ENCODE results near the gene PACS1.
"Not testable (repeated sequence)": the region's sequence is repeated elsewhere in the genome, so short reads cannot be mapped to it uniquely, and the experiment has no call there.

PACS1 gene

DNA sequence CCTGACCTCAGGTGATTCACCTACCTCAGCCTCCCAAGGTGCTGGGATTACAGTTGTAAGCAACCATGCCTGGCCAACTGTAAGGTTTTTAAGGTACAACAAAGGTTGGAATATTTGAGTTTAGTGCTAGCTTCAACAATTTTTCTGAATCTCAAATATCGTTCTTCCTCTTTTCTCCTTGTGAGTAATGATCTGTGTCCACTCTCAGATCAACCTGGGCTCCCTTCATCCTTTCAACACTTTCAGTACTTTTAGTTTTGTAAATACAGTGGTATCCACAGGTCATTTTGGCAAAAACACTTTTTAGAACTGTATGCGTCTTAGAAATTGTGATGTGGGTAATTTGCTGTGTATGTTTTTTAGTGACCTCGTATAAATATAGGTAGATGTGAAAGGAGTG is 7.9 kb downstream of the PACS1 start:
- DNase-seq = no peak

DNA sequence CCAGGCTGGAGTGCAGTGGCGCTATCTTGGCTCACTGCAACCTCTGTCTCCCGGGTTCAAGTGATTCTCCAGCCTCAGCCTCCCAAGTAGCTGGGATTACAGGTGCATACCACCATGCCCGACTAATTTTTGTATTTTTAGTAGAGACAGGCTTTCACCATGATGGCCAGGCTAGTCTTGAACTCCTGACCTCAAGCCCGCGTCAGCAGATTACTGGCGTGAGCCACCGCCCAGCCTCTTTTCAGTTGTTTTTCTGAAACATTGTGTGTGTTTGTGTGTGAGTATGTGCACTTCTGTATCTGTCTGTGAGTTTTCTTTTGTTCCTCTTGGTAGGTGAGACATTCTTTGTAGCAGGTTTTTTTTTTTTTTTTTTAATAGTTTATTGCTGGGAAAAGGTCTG is 8.9 kb downstream of the PACS1 start:
- DNase-seq = not testable (repeated sequence)

DNA sequence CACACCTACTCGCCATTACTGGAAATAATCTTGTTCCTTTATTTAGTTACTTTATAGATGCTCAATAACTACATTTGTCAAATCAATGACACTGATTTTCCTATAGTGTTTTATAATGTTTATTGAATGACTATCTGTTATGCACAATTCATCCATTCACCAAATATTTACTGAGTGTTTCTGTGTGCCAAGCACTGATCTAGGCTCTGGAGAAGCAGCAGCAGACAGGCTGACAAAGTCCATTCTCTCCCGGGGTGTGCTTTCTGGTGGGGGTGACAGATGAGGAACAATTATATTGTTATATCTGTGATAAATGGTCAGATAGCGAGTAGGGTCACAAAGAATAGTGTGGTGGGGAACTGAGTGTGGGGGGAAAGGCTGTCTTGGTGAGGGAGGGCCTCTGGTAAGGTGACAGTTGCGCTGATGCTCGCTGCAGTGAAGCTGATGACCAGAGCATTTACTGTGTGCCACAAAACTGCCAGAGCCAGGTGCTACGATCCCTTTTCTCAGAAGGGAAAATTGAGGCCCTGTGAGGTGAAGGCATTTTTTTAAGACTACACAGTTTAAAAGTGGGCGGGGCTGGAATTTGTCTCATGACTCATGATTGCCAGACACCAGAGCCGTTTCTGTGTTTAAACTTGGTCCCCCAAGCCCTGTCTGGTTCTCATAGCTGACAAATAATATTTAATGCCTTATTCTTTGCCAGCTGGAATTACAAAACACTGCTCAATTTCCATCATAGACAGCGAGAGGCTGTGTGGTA is 10.2 kb downstream of the PACS1 start:
- no peak for DNase-seq

DNA sequence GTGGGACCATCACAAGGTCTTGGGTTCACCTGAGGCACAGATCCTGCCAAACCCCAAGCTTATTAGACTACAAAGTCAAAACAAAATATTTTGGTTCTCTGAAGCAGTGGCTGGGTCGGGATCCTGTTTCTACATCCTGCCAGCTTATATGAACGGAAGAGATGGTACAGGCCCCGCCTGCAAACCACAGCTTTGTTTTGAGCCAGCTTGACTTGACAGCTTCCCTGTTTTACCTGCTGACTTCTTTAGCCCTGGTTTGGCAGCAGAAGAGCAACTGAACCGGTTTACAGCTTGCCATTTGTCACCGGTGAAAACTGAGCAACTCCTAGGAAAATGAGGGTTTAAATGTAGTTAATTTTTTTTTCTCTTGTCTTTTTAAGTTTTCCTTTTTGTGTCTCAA is 11.4 kb downstream of the PACS1 start:
- no peak for DNase-seq

DNA sequence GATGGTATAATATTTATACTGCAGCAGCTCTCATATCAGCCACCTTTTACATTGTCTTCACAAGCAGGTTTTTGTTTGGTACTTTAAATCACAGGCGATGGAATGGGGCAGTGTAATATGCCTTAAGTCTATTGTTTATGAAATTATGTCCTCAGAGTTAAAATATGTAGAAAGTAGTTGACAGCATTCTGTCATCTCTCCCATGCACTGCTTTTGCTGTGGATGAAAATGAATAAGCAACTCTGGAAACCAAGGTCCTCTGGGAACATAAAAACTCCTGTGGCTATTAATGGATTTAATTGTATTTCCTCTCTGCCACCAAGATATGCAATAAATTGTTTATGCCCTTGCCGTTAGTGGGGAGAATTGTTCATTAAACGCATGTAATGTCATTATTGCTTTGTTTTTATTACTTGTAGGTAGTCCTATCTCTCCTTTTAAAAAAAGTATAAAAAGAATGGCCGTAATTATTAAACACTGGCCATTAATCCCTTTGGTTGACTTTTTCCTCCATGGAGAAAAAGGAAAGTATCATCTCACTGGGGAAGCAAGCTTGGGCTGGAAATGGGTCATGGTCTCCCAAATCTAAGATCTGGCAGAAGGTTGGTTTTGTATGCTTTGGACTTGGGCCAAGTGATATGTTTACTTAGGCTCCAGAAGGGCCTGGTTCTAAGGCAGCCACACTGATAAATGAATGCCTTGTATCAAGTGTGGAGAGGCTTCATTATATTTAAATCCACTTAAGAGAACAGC is 13.1 kb downstream of the PACS1 start:
- DNase-seq = peak; percentile 37 to 81

DNA sequence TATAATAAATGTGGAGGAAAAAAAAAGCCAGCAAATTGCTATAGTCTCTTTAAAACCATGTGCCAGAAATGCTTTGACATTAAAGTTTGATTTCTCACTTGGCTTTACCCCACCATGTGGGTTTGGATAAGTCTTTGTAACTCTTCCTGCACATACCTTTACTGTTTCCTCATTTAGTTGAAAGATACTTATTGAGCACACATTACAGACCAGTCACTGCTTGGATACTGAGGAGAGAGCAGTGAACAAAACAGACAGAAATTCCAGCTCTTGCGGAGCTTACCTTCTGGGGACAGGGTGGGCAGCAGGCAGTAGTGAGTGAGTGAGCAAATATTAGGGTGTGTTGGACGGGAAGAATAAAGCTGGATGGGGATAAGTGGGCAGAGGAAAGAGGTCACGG is 13.7 kb downstream of the PACS1 start:
- no peak for DNase-seq

DNA sequence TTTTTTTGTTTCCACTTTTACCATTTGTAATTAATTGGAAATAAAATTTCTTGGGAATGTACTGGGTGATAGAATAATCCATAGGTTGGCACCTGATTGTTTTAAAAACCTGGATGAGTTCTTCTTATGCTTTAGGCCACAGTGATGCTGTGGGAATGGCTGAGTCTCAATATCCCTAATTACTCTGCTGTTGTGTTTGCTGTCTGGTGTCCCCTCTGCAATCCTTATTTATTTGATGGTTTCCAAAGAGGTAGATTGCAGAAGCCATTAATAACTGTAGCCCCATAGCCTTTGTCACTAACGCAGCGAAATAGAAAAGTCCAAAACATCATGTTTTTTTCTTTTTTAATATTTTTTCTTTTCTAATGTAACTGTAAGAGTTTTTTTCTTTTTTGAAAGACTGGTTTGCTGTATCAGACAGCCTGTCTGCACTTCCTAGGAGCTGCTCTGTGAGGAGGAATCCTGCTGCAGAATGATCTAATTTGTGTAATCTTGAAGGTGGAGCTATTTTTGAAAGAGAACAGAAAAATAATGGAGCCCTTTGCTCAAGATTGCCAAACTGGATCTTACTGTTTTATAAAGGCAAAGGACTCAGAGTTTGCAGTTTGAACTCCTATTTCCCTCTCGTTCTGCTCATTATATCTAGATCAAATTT is 14.9 kb downstream of the PACS1 start:
- no peak for DNase-seq

DNA sequence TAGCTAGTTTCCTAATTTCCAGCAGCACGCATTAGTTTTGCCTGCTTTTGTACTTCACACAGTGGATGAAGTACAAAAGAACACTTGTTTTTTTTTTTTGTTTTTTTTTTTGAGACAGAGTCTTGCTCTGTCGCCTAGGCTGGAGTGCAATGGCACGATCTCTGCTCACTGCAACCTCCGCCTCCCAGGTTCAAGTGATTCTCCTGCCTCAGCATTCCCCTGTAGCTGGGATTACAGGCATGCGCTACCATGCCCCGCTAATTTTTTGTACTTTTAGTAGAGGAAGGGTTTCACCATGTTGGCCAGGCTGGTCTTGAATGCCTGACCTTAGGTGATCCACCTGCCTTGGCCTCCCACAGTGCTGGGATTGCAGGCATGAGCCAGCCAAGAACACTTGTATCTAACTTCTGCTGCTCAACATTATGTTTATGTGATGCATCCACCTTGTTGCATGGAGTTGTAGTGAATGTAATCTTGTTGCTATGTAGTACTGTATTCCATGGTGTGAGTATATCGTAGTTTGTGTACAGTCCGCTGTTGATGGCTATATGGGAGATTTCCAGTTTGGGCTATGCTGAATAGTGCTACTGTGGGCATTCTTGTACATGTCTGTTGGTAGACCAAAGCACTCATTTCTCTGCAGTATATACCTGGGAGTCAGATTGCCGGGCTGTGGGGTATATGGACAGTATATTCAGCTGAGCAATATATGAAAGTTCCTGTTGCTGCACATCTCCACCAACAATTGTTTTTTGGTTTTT is 17.3 kb downstream of the PACS1 start:
- DNase-seq = no peak

DNA sequence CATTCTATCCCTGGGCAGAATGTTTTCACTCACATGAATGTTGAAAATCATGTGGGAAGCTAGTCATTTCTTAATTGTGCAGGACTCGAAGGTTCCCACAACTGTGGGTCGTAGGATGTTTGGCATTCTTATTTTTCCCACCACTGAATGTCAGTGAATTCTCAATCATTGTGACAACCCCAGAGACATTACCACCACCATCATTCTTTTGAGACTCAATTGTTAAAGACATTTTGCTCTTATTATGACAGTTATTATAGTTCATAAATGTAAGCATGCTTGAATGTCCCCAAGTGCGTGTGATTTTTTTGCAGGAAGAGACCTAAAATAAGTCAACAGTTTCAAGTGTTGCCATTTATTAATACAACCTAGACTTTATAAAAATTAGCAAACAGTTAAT is 19.0 kb downstream of the PACS1 start:
- no peak for DNase-seq

DNA sequence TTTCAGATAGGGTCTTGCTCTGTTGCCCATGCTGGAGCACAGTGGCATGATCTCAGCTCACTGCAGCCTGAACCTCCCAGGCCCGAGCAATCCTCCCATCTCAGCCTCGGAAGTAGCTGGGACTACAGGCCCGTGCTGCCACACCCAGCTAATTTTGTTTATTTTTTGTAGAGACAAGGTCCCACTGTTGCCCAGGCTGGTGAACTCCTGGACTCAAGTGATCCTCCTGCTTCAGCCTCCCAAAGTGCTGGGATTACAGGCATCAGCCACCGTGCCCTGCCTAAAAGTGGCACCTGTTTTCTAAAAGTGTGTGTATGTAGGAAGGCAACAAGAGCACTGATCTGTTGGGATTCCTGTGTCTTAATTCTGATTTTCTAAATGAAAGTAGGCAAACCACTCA is 20.2 kb downstream of the PACS1 start:
- no peak for DNase-seq

DNA sequence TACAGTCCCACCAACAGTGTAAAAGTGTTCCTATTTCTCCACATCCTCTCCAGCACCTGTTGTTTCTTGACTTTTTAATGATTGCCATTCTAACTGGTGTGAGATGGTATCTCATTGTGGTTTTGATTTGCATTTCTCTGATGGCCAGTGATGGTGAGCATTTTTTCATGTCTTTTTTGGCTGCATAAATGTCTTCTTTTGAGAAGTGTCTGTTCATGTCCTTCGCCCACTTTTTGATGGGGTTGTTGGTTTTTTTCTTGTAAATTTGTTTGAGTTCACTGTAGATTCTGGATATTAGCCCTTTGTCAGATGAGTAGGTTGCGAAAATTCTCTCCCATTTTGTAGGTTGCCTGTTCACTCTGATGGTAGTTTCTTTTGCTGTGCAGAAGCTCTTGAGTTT is 22.1 kb downstream of the PACS1 start:
- not testable (repeated sequence) for DNase-seq

DNA sequence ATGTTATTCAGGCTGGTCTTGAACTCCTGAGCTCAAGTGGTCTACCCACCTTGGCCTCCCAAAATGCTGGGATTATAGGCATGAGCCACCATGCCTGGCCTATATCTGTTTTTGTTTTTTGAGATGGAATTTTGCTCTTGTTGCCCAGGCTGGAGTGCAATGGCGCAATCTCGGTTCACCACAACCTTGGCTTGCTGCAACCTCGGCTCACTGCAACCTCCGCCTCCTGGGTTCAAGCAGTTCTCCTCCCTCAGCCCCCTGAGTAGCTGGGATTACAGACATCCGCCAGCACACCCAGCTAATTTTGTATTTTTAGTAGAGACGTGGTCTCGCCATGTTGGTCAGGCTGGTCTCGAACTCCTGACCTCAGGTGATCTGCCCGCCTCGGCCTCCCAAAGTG is 29.7 kb downstream of the PACS1 start:
- DNase-seq = not testable (repeated sequence)

DNA sequence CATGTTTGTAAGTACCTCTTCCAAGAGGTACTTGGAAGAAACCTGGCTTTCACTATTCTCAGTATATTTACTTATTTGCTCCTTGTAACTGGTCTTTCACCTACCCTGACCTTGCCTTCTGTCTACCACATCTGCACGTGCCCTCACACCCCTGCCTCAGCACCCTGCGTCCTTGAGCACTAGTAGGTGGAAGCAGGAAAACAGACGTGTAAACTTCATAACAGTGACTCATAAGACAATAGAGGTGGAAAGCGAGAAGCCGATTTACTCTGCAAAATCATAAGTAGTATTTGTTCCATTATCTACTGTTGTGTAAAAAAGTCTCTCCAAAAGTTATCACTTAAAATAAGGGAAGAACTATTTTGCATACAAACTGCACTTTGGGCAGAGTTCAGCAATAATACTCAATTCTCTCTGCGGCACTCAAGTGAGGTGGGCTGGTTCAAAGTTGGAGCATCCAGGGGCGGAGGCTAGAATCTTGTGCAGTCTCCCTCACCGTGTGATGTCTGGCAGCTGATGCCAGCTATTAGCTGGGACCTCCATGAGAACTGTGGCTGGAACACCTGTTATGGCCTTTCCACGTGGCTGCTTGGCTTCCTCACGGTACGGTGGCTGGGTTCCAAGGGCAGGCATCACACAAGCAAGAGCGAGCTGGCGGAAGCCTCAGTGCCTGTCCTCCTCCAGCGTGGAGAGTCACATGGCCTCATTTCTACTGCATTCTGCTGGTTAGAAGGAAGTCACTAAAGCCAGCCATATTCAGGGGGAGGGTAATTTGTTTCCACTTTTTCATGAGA is 30.4 kb downstream of the PACS1 start:
- peak in 1 of 2 experiments; percentile 11 for DNase-seq

DNA sequence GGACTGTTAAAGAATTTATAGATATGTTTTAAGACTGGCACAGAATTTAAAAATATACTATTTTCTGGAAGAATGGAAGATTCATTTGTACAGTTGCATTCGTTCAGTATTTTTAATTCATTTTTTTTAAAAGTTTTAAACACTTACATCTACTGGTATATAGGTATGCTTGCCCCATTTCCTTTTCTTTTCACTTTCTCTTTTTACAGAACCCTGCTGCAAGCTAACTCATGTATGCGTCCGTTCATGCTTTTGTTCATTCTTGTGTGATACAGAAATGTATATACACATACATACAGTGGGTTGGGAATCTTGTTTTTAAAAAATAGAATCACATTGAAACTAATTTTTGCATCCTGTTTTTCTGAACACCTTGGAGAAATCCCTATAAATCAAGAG is 31.0 kb downstream of the PACS1 start:
- no peak for DNase-seq

DNA sequence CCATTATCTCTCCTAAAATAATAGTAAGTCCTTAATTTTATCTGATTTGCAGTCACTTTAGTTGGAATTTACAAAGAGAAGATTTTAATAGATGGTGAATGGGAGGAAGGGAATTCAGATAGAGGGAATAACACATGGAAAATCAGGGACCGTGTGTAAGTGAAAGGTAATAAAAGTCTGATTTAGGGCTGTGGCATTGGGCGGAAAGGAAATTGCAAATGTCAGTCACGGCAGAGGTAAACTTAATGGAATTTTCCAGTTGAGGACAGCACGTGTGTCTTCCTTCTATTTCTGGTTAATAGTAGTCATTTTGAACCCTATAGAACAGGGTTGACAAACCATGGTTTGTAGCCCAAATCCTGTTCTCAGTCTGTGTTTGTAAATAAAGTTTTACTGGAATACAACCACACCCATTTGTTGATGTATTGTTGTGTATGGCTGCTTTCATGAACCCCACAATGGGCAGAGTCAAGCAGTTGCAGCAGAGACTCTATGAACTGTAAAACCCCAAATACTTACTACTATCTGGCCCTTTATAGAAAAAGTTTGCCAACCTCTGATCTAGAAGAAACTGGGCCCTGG is 34.1 kb downstream of the PACS1 start:
- DNase-seq = no peak

DNA sequence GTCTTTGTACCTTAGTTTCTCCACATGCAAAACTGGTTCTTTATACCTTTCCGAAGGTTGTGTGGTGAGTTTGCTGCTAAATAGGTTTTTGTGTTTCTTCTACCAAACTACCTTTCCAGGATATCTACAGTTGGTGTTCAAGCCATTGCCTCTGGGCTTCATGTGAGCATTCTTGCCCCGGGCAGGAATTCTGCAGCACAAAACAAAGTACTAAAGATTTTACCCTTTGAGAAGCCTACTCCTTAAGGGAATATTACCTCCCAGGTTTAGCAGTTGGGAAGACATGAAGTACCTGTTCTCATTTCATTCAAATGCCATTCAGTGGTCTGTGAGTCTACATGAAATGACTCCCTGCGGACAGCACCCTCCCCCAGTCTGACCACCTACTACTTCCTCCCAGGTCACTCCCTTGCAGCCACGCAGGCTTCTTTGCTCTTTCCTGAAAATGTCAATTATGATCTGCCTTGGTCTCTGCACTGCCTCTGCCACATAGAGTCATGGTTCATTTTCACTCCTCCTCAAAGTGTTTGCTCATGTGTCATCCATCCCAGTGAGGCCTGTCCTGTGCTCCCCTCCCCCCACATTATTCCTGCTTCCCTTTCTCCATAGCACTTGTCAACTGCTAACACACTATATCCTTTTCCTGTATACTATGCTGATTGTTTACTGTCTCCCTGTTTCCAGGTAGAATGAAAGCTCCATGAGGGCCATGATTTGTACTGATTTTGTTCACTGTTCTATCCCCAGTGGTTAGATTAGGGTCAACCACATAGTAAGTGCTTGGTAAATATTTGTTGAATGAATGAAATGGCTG is 36.9 kb downstream of the PACS1 start:
- no peak for DNase-seq

DNA sequence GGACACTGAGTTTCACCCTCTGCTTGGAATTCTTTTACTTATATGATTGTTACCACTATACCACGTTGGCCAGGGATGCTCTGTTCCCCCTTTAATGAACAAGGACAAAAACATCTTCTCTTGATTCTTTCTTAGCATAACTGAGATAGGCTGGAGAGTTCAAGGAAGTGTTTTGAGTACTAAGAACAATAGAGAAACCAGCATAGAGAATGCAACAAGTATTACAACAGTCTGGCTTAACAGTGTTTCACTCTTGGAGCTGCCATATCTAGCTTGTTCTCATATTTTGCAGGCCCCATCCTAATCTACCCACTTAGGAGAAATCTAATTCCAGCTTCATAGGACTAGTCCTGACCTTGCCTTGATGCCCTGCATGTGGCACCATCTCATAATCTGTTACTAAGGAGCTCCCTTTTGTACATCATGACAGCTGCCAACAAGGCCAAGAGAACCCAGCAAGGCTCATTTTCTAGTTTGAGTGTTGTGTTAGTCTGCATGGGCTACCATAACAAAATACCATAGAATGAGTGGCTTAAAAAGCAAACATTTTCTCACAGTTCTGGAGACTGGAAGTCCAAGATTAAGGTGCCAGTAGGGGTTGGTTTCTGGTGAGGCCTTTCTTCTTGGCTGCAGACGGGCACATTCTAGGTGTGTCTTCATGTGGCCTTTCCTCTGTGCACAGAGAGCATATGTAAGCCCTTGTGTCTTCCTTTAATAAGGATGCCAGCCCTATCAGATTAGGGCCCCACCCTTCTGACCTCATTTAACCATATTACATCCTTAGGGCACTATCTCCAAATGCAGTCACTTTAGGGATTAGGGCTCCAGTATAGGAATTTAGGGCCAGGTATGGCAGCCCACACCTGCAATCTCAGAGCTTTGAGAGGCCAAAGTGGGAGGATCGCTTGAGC is 37.8 kb downstream of the PACS1 start:
- no peak for DNase-seq

DNA sequence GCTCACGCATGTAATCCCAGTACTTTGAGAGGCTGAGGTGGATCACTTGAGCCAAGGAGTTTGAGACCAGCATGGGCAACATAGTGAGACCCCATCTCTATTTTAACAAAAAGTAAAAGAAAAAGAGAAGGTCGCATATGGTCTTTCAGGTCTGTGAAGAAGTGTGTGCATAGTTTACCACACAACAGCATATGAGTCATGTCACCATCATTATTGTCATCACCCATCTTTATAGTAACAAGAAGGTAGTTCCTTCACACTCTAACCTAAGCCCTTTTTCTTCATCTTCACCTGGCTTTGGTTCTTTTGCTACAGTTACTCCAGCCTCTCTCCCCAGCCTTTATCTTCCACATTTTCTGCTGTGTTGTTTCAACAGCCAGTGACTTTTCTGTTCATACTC is 39.2 kb downstream of the PACS1 start:
- DNase-seq = no peak

DNA sequence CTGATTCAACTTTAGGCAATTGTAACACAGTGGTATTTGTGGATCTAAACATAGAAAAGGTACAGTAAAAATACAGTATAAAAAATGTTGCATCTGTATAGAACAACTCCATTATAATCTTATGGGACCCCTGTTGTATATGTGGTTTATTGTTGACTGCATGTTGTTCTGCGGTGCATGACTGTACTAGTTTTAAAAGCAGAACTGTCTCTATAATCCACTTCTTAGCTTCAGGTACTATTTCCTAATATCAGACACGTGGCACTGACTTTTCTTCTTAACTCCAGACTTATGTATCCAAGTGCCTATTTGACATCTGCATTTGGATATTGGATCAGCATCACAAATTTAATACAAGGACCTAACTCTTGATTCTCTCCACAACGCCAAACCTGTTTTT is 41.1 kb downstream of the PACS1 start:
- DNase-seq = no peak

DNA sequence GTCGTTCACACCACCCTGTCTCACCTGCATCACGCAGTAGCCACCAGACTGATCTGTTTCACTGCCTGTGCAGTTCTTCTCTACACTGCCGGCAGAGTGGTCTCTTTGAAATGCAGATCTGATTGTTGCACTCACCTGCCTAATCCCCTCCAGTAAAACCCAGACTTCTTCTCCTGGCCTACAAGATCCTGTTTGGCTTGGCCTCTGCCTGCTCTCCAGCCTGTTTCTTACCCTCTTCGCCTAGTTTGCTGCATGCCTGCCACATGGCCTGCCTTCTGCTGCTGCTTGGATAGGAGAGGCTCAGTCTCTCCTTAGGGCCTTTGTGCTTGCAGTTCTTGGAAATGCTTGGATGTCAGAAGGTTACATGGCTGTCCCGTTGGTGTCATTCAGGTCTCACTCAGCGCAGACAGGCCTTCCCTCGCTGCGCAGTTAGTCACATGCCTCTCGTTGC is 42.0 kb downstream of the PACS1 start:
- DNase-seq = no peak

Measured in NCI-H524 (cell line).